Prostate gland (tissue), 2 donors: Measurements from ENCODE around the gene ARSB. TPM values are rescaled to one million over a fixed set of nuclear protein-coding genes. Genes with fewer than 3 reads are reported as not detected.

Experiments
- DNase-seq: peaks from one replicate; pipeline ENCODE4 v3.0.0-alpha.2; 2019; ENCODE audit warnings: low spot score
- H3K27ac ChIP-seq, 2 donors: fragments of 200-600 bp; sonication (generic); 2 replicates each; pipeline ENCODE4 v1.5.1; 2017 to 2019
- H3K27me3 ChIP-seq: fragments of 200-600 bp; sonication (generic); replicated peaks from 2 replicates; pipeline ENCODE4 v1.5.1; 2019; ENCODE audit not compliant: insufficient read depth
- H3K36me3 ChIP-seq, 2 donors: fragments of 200-600 bp; sonication (generic); 1 replicate in 1 of 2; 2 replicates in 1 of 2; pipeline versions ENCODE4 v1.5.1 to v1.8.1; 2017 to 2019
- H3K4me1 ChIP-seq: fragments of 200-600 bp; sonication (generic); replicated peaks from 2 replicates; pipeline ENCODE4 v1.5.1; 2019
- H3K4me3 ChIP-seq, 2 donors: fragments of 200-600 bp; sonication (generic); 2 replicates each; pipeline ENCODE4 v1.5.1; 2017 to 2019
- H3K9me3 ChIP-seq: fragments of 200-600 bp; sonication (generic); 2 replicates; pipeline ENCODE4 v1.5.1; 2017
- CTCF ChIP-seq, 4 experiments: fragments of 200-600 bp in 2 of 4; fragments of 450-650 bp in 2 of 4; sonication (generic) in 2 of 4; IDR thresholded peaks; 1 replicate in 3 of 4; 2 replicates in 1 of 4; pipeline ENCODE4 v1.5.1; 2016 to 2019; ENCODE audit warnings: antibody characterized with exemption in 4 of 4, mild to moderate bottlenecking in 2 of 4, moderate library complexity in 2 of 4
- POLR2A ChIP-seq: fragments of 450-650 bp; IDR thresholded peaks from one replicate; pipeline ENCODE4 v1.6.1; 2016; ENCODE audit warnings: antibody characterized with exemption, mild to moderate bottlenecking
- POLR2AphosphoS5 ChIP-seq: sonication (generic); formaldehyde crosslinking; IDR thresholded peaks from one replicate; pipeline ENCODE4 v1.6.1; 2017; ENCODE audit warnings: antibody characterized with exemption
- WGBS: methylation state at CpG from one replicate; pipeline ENCODE4 v1.1.5; 2018; 5-methylcytosine and 5-hydroxymethylcytosine counted together
- intact Hi-C: fragments of 100-400 bp; cut with DNase I; formaldehyde crosslinking; loops from one replicate; pipeline ENCODE4 v1.14.2; 2022
- total RNA-seq, 2 donors: library from RNA; depleted of rRNA; stranded (reverse); fragments of >200 nt; gene quantifications; one replicate each; pipeline ENCODE4 v1.1.0, GENCODE V29; 2016

ARSB gene
- total RNA-seq, 2 donors from 2014 or later = 5.4 to 14.9 TPM

- no peaks in the 10 kb centered on the region for H3K36me3 ChIP-seq
- intact Hi-C loops = loop anchor here (10.0 kb wide), 1 partner anchor 86 kb away; no protein-coding TSS in a partner anchor
- no peak overlapping the region for H3K27ac ChIP-seq
- DNase-seq = no peak
- WGBS = 86% methylated on average over 3 of the region's 3 CpGs
- H3K4me3 ChIP-seq = no peak overlapping the region
- H3K27me3 ChIP-seq = no peaks in the 10 kb centered on the region
- no peaks in the 10 kb centered on the region for H3K4me1 ChIP-seq
- TF ChIP-seq POLR2A = no peak
- no peaks in the 10 kb centered on the region for H3K9me3 ChIP-seq
Measured at GRCh38 chr5:78890667-78891379, 94.3 kb downstream of the ARSB start.

- Histone ChIP-seq H3K27me3 (no peaks in the 10 kb centered on the region), H3K4me1 (no peaks in the 10 kb centered on the region), H3K4me3 (no peak overlapping the region), H3K9me3 (no peaks in the 10 kb centered on the region), H3K36me3 (no peaks in the 10 kb centered on the region), H3K27ac (no peak overlapping the region)
- intact Hi-C loops = loop anchor here (10.0 kb wide), 1 partner anchor 85 kb away; no protein-coding TSS in a partner anchor
- 61% methylated on average over 6 of the region's 6 CpGs for WGBS
- TF ChIP-seq POLR2AphosphoS5 = no peak
- TF ChIP-seq POLR2A = no peak
- TF ChIP-seq CTCF (IDR thresholded peaks at IDR 0.05) = no peak
- no peak for DNase-seq
Measured at GRCh38 chr5:78889369-78890140, 95.6 kb downstream of the ARSB start.

GRCh38 chr5:78888580-78889368 lies 96.3 kb downstream of the ARSB start:
- no peak for TF ChIP-seq POLR2AphosphoS5
- TF ChIP-seq CTCF (IDR thresholded peaks at IDR 0.05) = no peak
- TF ChIP-seq POLR2A = no peak
- no peak for DNase-seq
- WGBS = 80% methylated on average over 10 of the region's 10 CpGs
- H3K27me3 ChIP-seq = no peaks in the 10 kb centered on the region
- H3K4me3 ChIP-seq = no peak overlapping the region
- no peaks in the 10 kb centered on the region for H3K9me3 ChIP-seq
- no peaks in the 10 kb centered on the region for H3K4me1 ChIP-seq
- intact Hi-C loops = no loop called here
- H3K36me3 ChIP-seq = no peaks in the 10 kb centered on the region
- H3K27ac ChIP-seq = no peak overlapping the region

- Histone ChIP-seq H3K4me3 (no peak overlapping the region), H3K27ac (no peak overlapping the region), H3K27me3 (no peaks in the 10 kb centered on the region), H3K4me1 (no peaks in the 10 kb centered on the region), H3K36me3 (no peaks in the 10 kb centered on the region), H3K9me3 (no peaks in the 10 kb centered on the region)
- TF ChIP-seq CTCF (IDR thresholded peaks at IDR 0.05) (no peak), POLR2A (no peak), POLR2AphosphoS5 (no peak)
- no peak for DNase-seq
- intact Hi-C loops = no loop called here
- 90% methylated on average over 6 of the region's 6 CpGs for WGBS
Measured at GRCh38 chr5:78887384-78888118, 97.6 kb downstream of the ARSB start.
